ENCODE data around the gene SPACA7.
"Not testable (repeated sequence)": the region's sequence is repeated elsewhere in the genome, so short reads cannot be mapped to it uniquely, and the experiment has no call there.

The SPACA7 gene

DNA sequence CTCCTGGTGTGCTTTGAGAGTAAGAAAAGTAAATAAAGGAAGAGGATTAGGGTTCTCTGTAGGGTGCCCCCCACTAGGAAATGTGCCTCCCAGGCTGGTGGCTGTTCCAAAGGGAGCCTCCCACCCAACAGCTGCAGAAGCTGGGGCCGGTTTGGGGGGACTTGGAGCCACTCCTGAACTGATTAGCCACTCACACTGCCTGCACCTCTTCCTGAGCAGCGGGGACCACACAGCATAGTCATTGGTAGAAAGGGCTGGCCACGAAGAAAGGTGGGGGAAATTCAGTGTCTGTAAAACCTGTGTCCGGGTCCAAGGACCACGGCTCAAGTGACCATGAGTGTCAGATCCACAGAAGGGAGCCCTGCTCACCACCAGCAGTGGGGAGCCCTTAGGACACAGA is 55.6 kb downstream of the SPACA7 start:
- DNase-seq, result no peak

DNA sequence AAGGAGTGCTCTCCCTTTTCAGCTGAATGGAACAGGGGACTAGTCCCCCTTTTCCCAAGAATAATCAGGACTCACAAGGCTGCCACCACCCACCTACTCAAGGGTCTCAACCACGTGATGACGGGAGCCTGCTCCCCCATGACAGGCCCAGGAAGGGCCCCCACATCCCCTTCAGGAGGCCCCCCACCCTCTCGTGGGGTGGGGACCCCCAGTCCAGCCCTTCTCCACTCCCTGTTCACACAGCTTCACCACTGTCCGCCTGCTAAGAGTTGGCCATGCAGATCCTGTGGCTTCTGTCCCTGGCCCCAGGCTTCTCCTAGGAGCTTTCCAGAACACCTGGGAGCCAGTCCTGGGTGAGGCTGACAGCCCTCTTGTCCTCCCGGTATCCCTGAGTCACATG is 56.6 kb downstream of the SPACA7 start:
- not testable (repeated sequence) for DNase-seq

- DNase-seq, result not testable (repeated sequence)
These were observed 57.4 kb downstream of the SPACA7 start for GRCh38 chr13:112433517-112433916.

DNA sequence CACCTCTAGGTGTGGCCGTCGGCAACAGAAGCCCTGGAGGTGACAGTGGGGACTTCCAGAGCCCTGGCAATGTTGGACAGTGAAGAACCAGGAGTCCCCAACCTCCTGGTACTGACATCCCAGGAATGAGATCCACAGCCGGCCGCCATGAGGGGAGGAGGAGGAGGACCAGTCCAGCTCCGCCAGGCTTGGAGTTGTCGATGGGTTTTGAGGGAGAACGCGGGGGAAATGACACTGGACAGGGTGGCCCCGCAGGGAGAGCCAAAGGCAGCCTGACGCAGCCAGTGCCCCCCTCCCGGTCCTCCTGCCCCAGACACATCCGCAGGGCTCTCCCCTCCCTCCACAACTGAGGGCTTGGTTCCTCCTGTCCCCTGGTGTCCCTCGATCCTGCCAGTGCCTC is 57.9 kb downstream of the SPACA7 start:
- no peak for DNase-seq

DNA sequence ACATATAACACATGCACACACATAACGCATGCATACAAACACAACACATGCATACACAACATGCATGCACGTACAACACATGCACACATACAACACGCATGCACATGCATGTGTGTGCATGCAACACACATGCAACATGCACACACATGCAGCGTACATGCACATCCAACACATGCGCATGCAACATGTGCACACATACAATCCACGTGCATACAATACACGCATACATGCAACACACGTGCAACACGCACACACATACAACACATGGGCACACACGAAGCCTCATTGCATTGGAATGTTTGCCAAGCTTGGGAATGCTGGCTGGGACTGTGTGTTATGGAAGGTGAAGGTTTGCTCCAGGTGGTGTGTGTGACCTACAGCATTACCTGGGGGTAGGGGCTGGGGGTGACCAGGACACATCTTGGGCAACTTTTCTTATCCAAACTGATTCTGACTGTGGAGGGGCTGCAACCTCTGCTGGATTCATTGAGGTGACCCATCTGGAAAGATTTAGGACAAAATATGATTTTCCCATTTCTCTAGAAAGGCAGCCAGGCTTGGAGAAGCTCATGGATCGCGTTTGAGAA is 58.9 kb downstream of the SPACA7 start:
- no peak for DNase-seq

GRCh38 chr13:112435973-112436372 is 59.8 kb downstream of the SPACA7 start:
- DNase-seq, result no peak

GRCh38 chr13:112438094-112438493 is 61.9 kb downstream of the SPACA7 start:
- DNase-seq, result no peak

- no peak for DNase-seq
These were observed 62.4 kb downstream of the SPACA7 start for GRCh38 chr13:112438515-112438914.

DNA sequence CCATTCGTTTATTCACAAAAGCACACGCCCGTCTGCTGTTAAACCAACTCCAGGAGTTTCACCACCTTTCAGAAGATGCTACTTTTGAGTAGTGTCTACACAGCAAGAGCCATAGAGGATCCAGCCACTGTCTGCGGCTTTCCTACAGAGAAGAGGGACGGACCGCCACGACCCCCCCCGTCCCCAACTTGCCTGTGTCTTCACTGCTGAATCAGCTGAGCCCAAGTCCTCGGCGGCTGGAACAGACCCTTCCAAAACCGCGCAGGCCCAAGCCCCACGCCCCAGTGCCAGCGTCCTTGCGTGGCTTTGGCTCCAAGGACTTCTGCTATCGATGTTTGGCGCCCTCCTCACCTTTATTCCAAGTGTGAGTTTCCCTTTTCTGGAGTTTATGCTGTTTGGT is 65.1 kb downstream of the SPACA7 start:
- DNase-seq, result no peak

- no peak for DNase-seq
These were observed 65.7 kb downstream of the SPACA7 start for GRCh38 chr13:112441779-112442310.

DNA sequence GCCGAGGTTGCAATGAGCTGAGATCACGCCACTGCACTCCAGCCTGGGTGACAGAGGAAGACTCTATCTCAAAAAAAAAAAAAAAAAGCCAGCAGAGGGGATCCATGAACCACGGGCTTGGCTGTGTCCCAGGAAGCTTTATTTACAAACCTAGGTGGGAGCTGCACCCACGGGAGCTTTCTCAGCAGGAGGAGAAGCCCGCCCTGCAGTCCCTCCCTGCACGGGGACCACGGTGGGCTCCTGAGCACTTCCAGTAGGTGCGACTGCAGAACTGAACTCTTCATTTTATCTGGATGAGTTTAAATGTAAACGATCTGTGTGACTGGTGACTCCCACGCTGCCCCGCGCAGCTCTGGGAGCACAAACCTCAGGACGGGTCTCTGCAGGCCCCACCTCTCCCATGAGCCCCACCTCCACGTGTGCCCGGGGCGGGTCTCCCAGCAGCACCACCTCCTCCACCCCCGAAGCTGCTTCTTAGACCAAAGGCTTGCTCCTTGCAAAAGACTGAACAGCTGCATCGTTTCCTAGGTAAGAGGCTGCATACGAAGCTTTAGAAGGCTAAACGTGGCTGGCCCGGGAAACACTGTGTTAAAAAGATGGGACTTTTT is 66.4 kb downstream of the SPACA7 start:
- DNase-seq, result no peak

DNA sequence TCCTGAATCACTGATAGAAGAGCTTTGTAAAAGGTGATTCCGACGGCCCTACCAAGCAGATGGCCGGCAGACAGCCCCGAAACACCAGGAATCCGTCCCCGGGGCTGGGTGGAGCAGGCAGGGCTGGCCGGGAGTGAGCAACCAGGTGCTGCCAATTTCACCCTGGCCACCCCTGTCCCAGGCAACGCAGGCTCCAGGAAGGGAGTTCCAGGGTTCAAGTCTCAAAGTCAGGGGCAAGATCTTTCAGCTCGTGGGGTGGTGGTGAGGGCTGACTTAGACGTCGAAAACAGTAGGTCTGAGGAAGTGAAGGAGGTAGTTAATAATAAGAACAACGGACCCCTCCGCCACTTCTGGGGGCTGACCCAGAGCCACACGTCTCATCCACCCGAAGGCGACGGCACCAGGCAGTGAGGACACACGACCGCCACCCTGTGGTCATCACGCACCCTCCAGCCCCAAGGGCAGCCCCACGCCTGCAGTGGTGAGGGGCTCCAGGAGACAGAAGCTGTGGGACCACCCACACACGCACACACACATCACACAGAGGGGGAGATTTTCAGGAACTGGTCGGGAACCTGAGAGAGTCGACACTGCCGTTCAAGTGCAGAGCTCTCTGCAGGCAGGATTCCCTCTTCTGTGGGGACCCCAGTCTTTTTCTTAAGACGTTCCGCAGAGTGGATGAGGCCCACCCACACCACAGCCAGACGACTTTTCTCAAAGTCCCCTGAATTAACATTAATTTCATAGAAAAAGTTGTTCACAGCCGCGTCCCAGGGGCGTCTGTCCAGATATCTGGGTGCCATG is 67.2 kb downstream of the SPACA7 start:
- DNase-seq, result no peak

GRCh38 chr13:112443995-112444311 is 67.8 kb downstream of the SPACA7 start:
- no peak for DNase-seq

DNA sequence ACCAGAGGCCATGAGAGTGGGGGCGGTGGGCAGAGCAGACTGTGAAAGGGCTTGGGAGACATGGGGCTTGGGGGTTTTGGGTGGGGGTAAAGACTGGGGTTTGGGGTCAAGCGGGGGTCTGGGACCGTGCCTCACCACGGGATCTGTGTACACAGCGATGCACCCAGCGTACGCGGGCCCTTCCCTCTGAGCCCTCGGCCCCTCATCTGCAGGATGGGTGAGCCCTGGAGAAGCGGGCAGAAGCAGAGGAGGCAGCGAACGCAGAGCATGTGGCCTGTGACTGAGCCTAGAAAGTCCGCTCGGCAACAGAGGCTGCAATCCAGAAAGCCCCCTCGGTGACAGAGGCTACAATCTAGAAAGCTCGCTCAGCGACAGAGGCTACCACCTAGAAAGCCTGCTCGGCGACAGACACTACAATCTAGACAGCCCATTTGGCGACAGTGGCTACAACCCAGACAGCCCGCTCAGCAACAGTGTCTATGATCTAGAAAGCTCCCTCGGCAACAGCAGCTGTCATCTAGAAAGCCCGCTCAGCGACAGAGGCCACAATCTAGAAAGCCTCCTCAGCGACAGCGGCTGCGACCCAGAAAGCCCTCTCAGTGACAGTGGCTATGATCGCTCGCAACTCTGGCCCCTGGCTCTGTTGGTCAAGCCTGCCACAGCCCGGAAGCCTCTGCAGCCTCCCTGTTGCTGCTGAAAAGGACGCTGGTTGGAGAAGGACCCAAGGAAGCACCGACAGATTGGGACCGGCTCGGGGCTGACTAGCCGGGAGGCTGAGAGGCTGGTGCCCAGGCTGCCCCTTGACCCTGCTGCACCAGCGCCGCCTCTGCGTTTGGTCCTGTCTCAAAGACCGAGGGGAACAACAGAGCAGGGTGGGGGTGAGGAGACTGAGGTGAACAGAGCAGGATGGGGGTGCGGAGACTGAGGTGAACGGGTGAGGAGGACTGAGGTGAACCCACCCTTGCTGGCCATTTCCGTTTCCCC is 68.6 kb downstream of the SPACA7 start:
- no peak for DNase-seq

DNA sequence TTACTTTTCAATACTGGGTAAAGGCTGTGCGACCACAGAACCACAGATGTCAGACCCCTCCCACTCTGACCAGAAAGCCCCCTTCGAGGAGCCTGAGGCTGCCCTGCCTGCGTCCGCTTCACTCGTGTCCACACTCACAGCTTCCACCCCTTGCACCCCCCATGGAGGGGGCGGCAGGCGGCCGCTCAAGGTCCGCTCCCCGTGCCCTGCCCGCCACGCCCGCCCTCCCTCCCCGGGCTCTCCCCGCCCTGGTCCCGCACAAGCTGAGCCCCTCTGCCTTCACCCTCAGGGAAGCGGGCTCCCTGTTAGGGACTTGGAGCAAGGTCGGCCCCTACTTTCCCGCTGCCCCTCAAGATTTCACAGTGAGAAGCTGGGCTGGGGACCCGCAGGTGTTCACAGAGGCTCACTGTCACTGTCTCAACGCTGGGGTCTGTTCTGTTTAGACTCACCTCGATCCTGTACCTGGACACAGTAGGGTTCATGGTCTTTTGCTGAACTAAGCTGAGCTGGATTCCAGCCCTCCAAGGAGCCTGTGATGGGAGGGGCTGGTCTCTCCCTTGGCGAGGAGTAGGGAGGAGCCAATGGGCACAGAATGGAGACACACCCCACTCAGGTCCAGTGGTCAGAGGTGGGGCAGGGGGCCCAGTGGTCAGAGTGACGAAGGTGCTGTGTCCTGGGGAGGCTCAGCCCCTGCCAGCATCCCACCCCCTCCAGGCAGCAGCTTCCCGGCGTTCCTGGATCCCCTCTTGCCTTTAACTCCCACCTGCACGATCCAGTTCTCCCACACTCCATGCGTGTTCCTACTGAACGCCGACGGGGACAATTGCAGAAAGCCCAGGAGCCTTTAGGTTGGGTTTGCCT is 69.5 kb downstream of the SPACA7 start:
- DNase-seq, result no peak

- no peak for DNase-seq
These were observed 70.2 kb downstream of the SPACA7 start for GRCh38 chr13:112446347-112446861.

- DNase-seq, result no peak
These were observed 70.7 kb downstream of the SPACA7 start for GRCh38 chr13:112446867-112447266.

- no peak for DNase-seq
These were observed 71.2 kb downstream of the SPACA7 start for GRCh38 chr13:112447306-112447705.

GRCh38 chr13:112447761-112448603 is 71.8 kb downstream of the SPACA7 start:
- DNase-seq, result no peak
